ENCODE data around the gene TGFA.
A peak's percentile ranks its signal among the peaks of the same experiment; 100 is the strongest.

- peak; percentile 43; the same call in 1 of the 2 replicates for TF ChIP-seq CTCF (tag by site-specific recombination; IDR thresholded peaks at IDR 0.05)
- TF ChIP-seq ZNF155 (tag by site-specific recombination; IDR thresholded peaks at IDR 0.05), result no peak
- TF ChIP-seq TRIM28 (IDR thresholded peaks at IDR 0.05; ENCODE audit: borderline replicate concordance, low read length), result no peak
- TF ChIP-seq ZNF558 (tag by site-specific recombination; IDR thresholded peaks at IDR 0.05), result no peak
- TF ChIP-seq PATZ1 (tag by site-specific recombination; IDR thresholded peaks at IDR 0.05), result no peak
- TF ChIP-seq ZNF639 (tag by site-specific recombination; IDR thresholded peaks at IDR 0.05), result no peak
- TF ChIP-seq ZEB2 (tag by site-specific recombination; IDR thresholded peaks at IDR 0.05), result peak; percentile 14; the same call in 1 of the 2 replicates
- TF ChIP-seq ZNF274 (IDR thresholded peaks at IDR 0.05; ENCODE audit: low read length), result no peak
- TF ChIP-seq ZNF274 (tag by site-specific recombination; IDR thresholded peaks at IDR 0.05; ENCODE audit: borderline replicate concordance), result no peak
- no peak for TF ChIP-seq SETDB1 (IDR thresholded peaks at IDR 0.05; ENCODE audit: insufficient read length, low read length)
- TF ChIP-seq GLI2 (tag by site-specific recombination; IDR thresholded peaks at IDR 0.05; ENCODE audit: borderline replicate concordance, low read depth), result no peak
Measured at GRCh38 chr2:70554338-70554892, 789 bp upstream of the TGFA start.

Data from HEK293 (cell line).